Transverse colon (tissue), 4 donors: Measurements from ENCODE around the gene TMEM263.

Experiments
- EP300 ChIP-seq: sonication (generic); formaldehyde crosslinking; IDR thresholded peaks from one replicate; pipeline ENCODE4 v1.6.1; 2017; ENCODE audit warnings: antibody characterized with exemption, low read depth
- POLR2A ChIP-seq: fragments of 450-650 bp; IDR thresholded peaks from one replicate; pipeline ENCODE4 v1.6.1; 2016; ENCODE audit warnings: antibody characterized with exemption, mild to moderate bottlenecking, moderate library complexity
- POLR2AphosphoS5 ChIP-seq, 3 donors: sonication (generic); formaldehyde crosslinking; IDR thresholded peaks; one replicate each; pipeline ENCODE4 v1.6.1; 2016; ENCODE audit warnings: antibody characterized with exemption in 3 of 3
- TF ChIP-seq, protein P1 (sequence below), 5 experiments: fragments of 200-600 bp in 3 of 5; fragments of 450-650 bp in 2 of 5; sonication (generic) in 3 of 5; IDR thresholded peaks; 1 replicate in 2 of 5; 2 replicates in 3 of 5; pipeline ENCODE4 v1.5.1; 2016 to 2017; ENCODE audit warnings: antibody characterized with exemption in 5 of 5, inconsistent platforms in 3 of 5, mild to moderate bottlenecking in 2 of 5, moderate library complexity in 1 of 5

DNA sequence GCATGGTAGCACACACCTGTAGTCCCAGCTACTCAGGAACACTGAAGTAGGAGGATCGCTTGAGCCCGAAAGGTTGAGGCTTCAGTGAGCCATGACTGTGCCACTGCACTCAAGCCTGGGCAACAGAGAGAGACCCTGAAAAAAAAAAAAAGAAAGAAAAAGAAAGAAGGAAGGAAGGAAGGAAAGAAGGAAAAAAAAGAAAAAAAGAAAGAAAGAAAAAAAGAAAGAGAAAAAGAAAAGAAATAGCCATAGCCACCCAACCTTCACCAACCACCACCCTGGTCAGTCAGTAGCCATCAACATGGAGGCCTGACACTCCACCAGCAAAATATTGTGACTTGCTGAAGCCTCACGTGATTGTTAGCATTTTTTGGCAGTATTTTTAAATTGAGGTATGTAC, 21.4 kb upstream of the TMEM263 start:
- TF ChIP-seq POLR2A, result no peak
- TF ChIP-seq POLR2AphosphoS5 (IDR thresholded peaks at IDR 0.05), result no peak
- TF ChIP-seq EP300, result no peak
- TF ChIP-seq, protein P1, sequence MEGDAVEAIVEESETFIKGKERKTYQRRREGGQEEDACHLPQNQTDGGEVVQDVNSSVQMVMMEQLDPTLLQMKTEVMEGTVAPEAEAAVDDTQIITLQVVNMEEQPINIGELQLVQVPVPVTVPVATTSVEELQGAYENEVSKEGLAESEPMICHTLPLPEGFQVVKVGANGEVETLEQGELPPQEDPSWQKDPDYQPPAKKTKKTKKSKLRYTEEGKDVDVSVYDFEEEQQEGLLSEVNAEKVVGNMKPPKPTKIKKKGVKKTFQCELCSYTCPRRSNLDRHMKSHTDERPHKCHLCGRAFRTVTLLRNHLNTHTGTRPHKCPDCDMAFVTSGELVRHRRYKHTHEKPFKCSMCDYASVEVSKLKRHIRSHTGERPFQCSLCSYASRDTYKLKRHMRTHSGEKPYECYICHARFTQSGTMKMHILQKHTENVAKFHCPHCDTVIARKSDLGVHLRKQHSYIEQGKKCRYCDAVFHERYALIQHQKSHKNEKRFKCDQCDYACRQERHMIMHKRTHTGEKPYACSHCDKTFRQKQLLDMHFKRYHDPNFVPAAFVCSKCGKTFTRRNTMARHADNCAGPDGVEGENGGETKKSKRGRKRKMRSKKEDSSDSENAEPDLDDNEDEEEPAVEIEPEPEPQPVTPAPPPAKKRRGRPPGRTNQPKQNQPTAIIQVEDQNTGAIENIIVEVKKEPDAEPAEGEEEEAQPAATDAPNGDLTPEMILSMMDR (IDR thresholded peaks at IDR 0.05), result no peak
